Smooth muscle cell (in vitro differentiated cells): ENCODE measurements around the gene C16orf96. TPM values are rescaled to one million over a fixed set of nuclear protein-coding genes. Genes with fewer than 3 reads are reported as not detected.

Experiments used
- DNase-seq: peaks from one replicate; lab custom pipeline; 2025; ENCODE audit not compliant: unreplicated experiment; lab: John Stamatoyannopoulos, UW
- H2AFZ ChIP-seq: fragments of 200-600 bp; sonication (generic); 2 replicates; pipeline ENCODE4 v1.6.0; 2016; ENCODE audit warnings: antibody characterized with exemption, low read depth, mild to moderate bottlenecking
- H3F3A ChIP-seq: fragments of 200-600 bp; sonication (generic); 2 replicates; pipeline ENCODE4 v1.6.0; 2017; ENCODE audit warnings: antibody characterized with exemption, low read depth
- H3K27ac ChIP-seq: fragments of 200-600 bp; sonication (generic); 2 replicates; pipeline ENCODE4 v1.5.1; 2016; ENCODE audit warnings: low read depth, mild to moderate bottlenecking
- H3K27me3 ChIP-seq: fragments of 200-600 bp; sonication (generic); 2 replicates; pipeline ENCODE4 v1.6.1; 2016; ENCODE audit warnings: low read depth, mild to moderate bottlenecking
- H3K36me3 ChIP-seq: fragments of 200-600 bp; sonication (generic); 2 replicates; pipeline ENCODE4 v1.5.1; 2016; ENCODE audit warnings: low read depth
- H3K4me1 ChIP-seq: fragments of 200-600 bp; sonication (generic); 2 replicates; pipeline ENCODE4 v1.5.1; 2016; ENCODE audit warnings: low read depth
- H3K4me2 ChIP-seq: fragments of 200-600 bp; sonication (generic); 2 replicates; pipeline ENCODE4 v1.6.0; 2016; ENCODE audit warnings: mild to moderate bottlenecking
- H3K4me3 ChIP-seq: fragments of 200-600 bp; sonication (generic); 2 replicates; pipeline ENCODE4 v1.5.1; 2016; ENCODE audit warnings: mild to moderate bottlenecking
- H3K79me2 ChIP-seq: fragments of 200-600 bp; sonication (generic); 2 replicates; pipeline ENCODE4 v1.6.0; 2016; ENCODE audit warnings: low read depth, mild to moderate bottlenecking
- H3K9ac ChIP-seq: fragments of 200-600 bp; sonication (generic); 2 replicates; pipeline ENCODE4 v1.6.0; 2016; ENCODE audit warnings: low read depth
- H3K9me3 ChIP-seq: fragments of 200-600 bp; sonication (generic); replicated peaks from 2 replicates; pipeline ENCODE4 v1.5.1; 2016; ENCODE audit warnings: low read depth
- H4K20me1 ChIP-seq: fragments of 200-600 bp; sonication (generic); 2 replicates; pipeline ENCODE4 v1.6.0; 2016; ENCODE audit warnings: low read depth
- CTCF ChIP-seq: fragments of 200-600 bp; sonication (generic); IDR thresholded peaks from 2 replicates; pipeline ENCODE4 v1.5.1; 2017; ENCODE audit warnings: borderline replicate concordance, mild to moderate bottlenecking, antibody characterized with exemption; ENCODE audit not compliant: insufficient read depth, poor library complexity, severe bottlenecking
- WGBS: methylation state at CpG from one replicate; pipeline ENCODE4 v1.1.7; 2016; ENCODE audit warnings: low lambda C conversion rate; 5-methylcytosine and 5-hydroxymethylcytosine counted together
- polyA plus RNA-seq: library from polyadenylated mRNA; unstranded; fragments of >200 nt; fragmentation: Nextera tagmentation; extraction: Ambion mirVana; gene quantifications from 2 replicates; pipeline ENCODE4 v1.2.1, GENCODE V29; 2016
- total RNA-seq: library from RNA; depleted of rRNA; stranded (reverse); fragments of >200 nt; gene quantifications from 2 replicates; pipeline ENCODE4 v1.2.3, GENCODE V29; 2014

The C16orf96 gene
- total and polyA plus RNA-seq, 2 experiments from 2014 or later, result 0.09 TPM; not detected in 1

GRCh38 chr16:4509420-4509819 is 46.7 kb upstream of the C16orf96 start:
- H2AFZ ChIP-seq, result no peak overlapping the region
- H3F3A ChIP-seq, result no peaks in the 10 kb centered on the region
- DNase-seq, result no peak
- WGBS, result 94% methylated on average over 8 of the region's 8 CpGs
- H3K4me3 ChIP-seq, result no peak overlapping the region
- H4K20me1 ChIP-seq, result peaks cover 56% of the 10 kb centered on the region
- H3K9me3 ChIP-seq, result no peaks in the 10 kb centered on the region
- no peaks in the 10 kb centered on the region for H3K27me3 ChIP-seq
- H3K79me2 ChIP-seq, result no peaks in the 10 kb centered on the region
- no peaks in the 10 kb centered on the region for H3K36me3 ChIP-seq
- H3K9ac ChIP-seq, result no peak overlapping the region
- no peak for TF ChIP-seq CTCF
- H3K4me2 ChIP-seq, result no peak overlapping the region
- H3K27ac ChIP-seq, result no peak overlapping the region
- no peaks in the 10 kb centered on the region for H3K4me1 ChIP-seq

- no peak overlapping the region for H2AFZ ChIP-seq
- no peak for DNase-seq
- no peaks in the 10 kb centered on the region for H3F3A ChIP-seq
- no peak overlapping the region for H3K4me3 ChIP-seq
- H3K9ac ChIP-seq, result no peak overlapping the region
- no peaks in the 10 kb centered on the region for H3K9me3 ChIP-seq
- H3K27me3 ChIP-seq, result no peaks in the 10 kb centered on the region
- no peaks in the 10 kb centered on the region for H3K79me2 ChIP-seq
- H3K4me2 ChIP-seq, result no peak overlapping the region
- peaks cover 64% of the 10 kb centered on the region for H4K20me1 ChIP-seq
- 86% methylated on average over 5 of the region's 5 CpGs for WGBS
- no peaks in the 10 kb centered on the region for H3K36me3 ChIP-seq
- H3K27ac ChIP-seq, result no peak overlapping the region
- no peaks in the 10 kb centered on the region for H3K4me1 ChIP-seq
- no peak for TF ChIP-seq CTCF
Measured at GRCh38 chr16:4510131-4510530, 46.0 kb upstream of the C16orf96 start.

GRCh38 chr16:4510747-4511426 is 45.3 kb upstream of the C16orf96 start:
- TF ChIP-seq CTCF, result no peak
- DNase-seq, result no peak
- Histone ChIP-seq H3K9ac (no peak overlapping the region), H3K4me3 (no peak overlapping the region), H3K79me2 (peaks cover 4% of the 10 kb centered on the region), H3K27me3 (no peaks in the 10 kb centered on the region), H3K4me2 (no peak overlapping the region), H2AFZ (no peak overlapping the region), H4K20me1 (peaks cover 64% of the 10 kb centered on the region), H3K9me3 (no peaks in the 10 kb centered on the region), H3K4me1 (no peaks in the 10 kb centered on the region), H3K36me3 (no peaks in the 10 kb centered on the region), H3F3A (no peaks in the 10 kb centered on the region), H3K27ac (no peak overlapping the region)
- 91% methylated on average over 14 of the region's 14 CpGs for WGBS
